GM18873 (cell line): ENCODE results near the gene ZFYVE21.

ENCODE experiments used
- ATAC-seq: cut with Tn5 transposase; IDR thresholded peaks from one replicate; pipeline ENCODE4 v1.9.1; 2021; ENCODE audit warnings: mild to moderate bottlenecking, moderate library complexity, moderate number of reproducible peaks; ENCODE audit not compliant: unreplicated experiment, low FRiP score

The ZFYVE21 gene

GRCh38 chr14:103704708-103705107, 10.9 kb upstream of the ZFYVE21 start:
- ATAC-seq: no peak

- ATAC-seq: no peak
Measured at GRCh38 chr14:103705118-103705503, 10.5 kb upstream of the ZFYVE21 start.

- no peak for ATAC-seq
Measured at GRCh38 chr14:103705504-103706284, 9.9 kb upstream of the ZFYVE21 start.

- ATAC-seq: no peak
Measured at GRCh38 chr14:103706551-103707328, 8.9 kb upstream of the ZFYVE21 start.

GRCh38 chr14:103707329-103708263, 8.0 kb upstream of the ZFYVE21 start:
- ATAC-seq: no peak

GRCh38 chr14:103708750-103709187, 6.8 kb upstream of the ZFYVE21 start:
- no peak for ATAC-seq

GRCh38 chr14:103709814-103710213, 5.8 kb upstream of the ZFYVE21 start:
- ATAC-seq: no peak

GRCh38 chr14:103710771-103711377, 4.7 kb upstream of the ZFYVE21 start:
- no peak for ATAC-seq

- no peak for ATAC-seq
Measured at GRCh38 chr14:103711516-103712431, 3.8 kb upstream of the ZFYVE21 start.

GRCh38 chr14:103712633-103713247, 2.9 kb upstream of the ZFYVE21 start:
- no peak for ATAC-seq

- ATAC-seq: no peak
Measured at GRCh38 chr14:103713304-103714062, 2.1 kb upstream of the ZFYVE21 start.

GRCh38 chr14:103714063-103714724, 1.4 kb upstream of the ZFYVE21 start:
- ATAC-seq: no peak

GRCh38 chr14:103716091-103716801, 636 bp downstream of the ZFYVE21 start:
- ATAC-seq: no peak

- ATAC-seq: no peak
Measured at GRCh38 chr14:103716899-103717411, 1.3 kb downstream of the ZFYVE21 start.

GRCh38 chr14:103718572-103718971, 3.0 kb downstream of the ZFYVE21 start:
- no peak for ATAC-seq

GRCh38 chr14:103719751-103720150, 4.1 kb downstream of the ZFYVE21 start:
- no peak for ATAC-seq
